Peyer's patch (tissue), 4 donors: ENCODE measurements around the gene METTL14. TPM values are rescaled to one million over a fixed set of nuclear protein-coding genes. Genes with fewer than 3 reads are reported as not detected.
A peak's percentile ranks its signal among the peaks of the same experiment; 100 is the strongest.

Experiments
- DNase-seq, 3 donors: peaks; one replicate each; pipeline ENCODE4 v3.0.0-alpha.2; 2017 to 2019
- H3K27ac ChIP-seq, 4 donors: fragments of 200-600 bp; sonication (generic); one replicate each; pipeline ENCODE4 v1.5.1; 2016 to 2019
- H3K27me3 ChIP-seq, 2 donors: fragments of 200-600 bp; sonication (generic); one replicate each; pipeline ENCODE4 v1.5.1; 2019
- H3K36me3 ChIP-seq, 3 donors: fragments of 200-600 bp; sonication (generic); one replicate each; pipeline ENCODE4 v1.5.1; 2016 to 2019
- H3K4me1 ChIP-seq, 4 donors: fragments of 200-600 bp; sonication (generic); one replicate each; pipeline ENCODE4 v1.5.1; 2016 to 2019
- H3K4me3 ChIP-seq, 4 donors: fragments of 200-600 bp; sonication (generic); 1 replicate in 3 of 4; 2 replicates in 1 of 4; pipeline ENCODE4 v1.5.1; 2016 to 2019; ENCODE audit warnings: mild to moderate bottlenecking in 1 of 4
- H3K9me3 ChIP-seq, 4 donors: fragments of 200-600 bp; sonication (generic); one replicate each; pipeline ENCODE4 v1.5.1; 2016 to 2019; ENCODE audit warnings: mild to moderate bottlenecking in 1 of 4
- CTCF ChIP-seq, 6 experiments: fragments of 450-650 bp in 4 of 6; fragments of 200-600 bp in 2 of 6; sonication (generic) in 1 of 6; IDR thresholded peaks; one replicate each; pipeline ENCODE4 v1.5.1; 2017 to 2019; ENCODE audit warnings: antibody characterized with exemption in 6 of 6, mild to moderate bottlenecking in 3 of 6, moderate library complexity in 1 of 6
- POLR2A ChIP-seq, 2 donors: fragments of 450-650 bp; IDR thresholded peaks; one replicate each; pipeline ENCODE4 v1.5.1; 2017; ENCODE audit warnings: antibody characterized with exemption in 2 of 2, mild to moderate bottlenecking in 2 of 2, moderate library complexity in 2 of 2
- total RNA-seq, 4 donors: library from RNA; depleted of rRNA; stranded (reverse); fragments of >200 nt; gene quantifications; one replicate each; pipeline ENCODE4 v1.1.0, GENCODE V29; 2016

The METTL14 gene
- total RNA-seq, 4 donors from 2014 or later: 9.9 to 40.5 (median 36.8) TPM

DNA sequence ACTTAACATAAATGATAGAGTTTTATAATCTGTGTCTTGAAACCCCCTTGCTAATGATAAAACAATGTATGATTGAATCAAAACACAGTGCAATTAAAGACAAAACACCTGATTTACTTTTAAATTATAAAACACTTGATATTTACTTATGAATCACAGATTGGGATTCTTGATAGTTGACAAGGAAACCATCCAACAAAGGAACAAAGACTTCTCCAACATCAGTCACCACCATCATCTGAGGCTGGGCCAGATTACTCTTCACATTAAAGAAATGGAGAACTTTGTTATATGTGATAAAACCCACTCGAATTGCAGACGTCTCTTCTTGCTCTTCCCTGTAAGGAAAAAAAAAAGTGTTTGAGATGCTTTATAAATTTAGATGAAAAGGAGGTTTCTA is 67.4 kb downstream of the METTL14 start:
- TF ChIP-seq CTCF (IDR thresholded peaks at IDR 0.05): no peak
- no peak for TF ChIP-seq POLR2A (IDR thresholded peaks at IDR 0.05)
- H3K4me1 ChIP-seq: no peaks in the 10 kb centered on the region
- no peaks in the 10 kb centered on the region for H3K27me3 ChIP-seq
- H3K36me3 ChIP-seq: peaks cover 0 to 29% (median 0%) of the 10 kb centered on the region in 3 donors
- no peak for DNase-seq
- no peak overlapping the region for H3K27ac ChIP-seq
- H3K9me3 ChIP-seq: no peaks in the 10 kb centered on the region
- no peak overlapping the region for H3K4me3 ChIP-seq

DNA sequence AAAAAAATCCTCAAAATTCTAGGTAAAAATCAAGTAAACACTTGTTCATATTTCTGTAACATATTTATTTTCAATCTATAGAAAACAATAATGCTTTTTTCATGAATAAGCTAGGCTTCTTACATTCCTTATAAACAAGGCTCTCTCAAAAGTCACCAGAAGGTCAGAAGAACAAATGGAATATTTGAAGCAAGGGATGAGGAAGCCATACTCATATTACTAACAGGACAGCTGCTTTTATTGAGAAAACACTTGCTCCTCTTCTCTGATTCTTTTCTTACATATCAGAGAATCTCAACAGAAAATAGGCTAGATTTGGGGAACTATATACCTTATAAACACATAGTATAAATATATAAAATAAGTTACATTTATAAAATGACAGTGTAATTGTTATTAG is 67.9 kb downstream of the METTL14 start:
- Histone ChIP-seq H3K9me3 (no peaks in the 10 kb centered on the region), H3K27ac (peak overlapping the region in 1 of 4 donors; percentile 49), H3K4me3 (no peak overlapping the region), H3K36me3 (peaks cover 0 to 29% (median 0%) of the 10 kb centered on the region in 3 donors), H3K27me3 (no peaks in the 10 kb centered on the region), H3K4me1 (no peaks in the 10 kb centered on the region)
- DNase-seq: no peak
- TF ChIP-seq CTCF (IDR thresholded peaks at IDR 0.05): no peak
- no peak for TF ChIP-seq POLR2A (IDR thresholded peaks at IDR 0.05)

GRCh38 chr4:118753685-118754084 is 68.5 kb downstream of the METTL14 start:
- Histone ChIP-seq H3K36me3 (peaks cover 0 to 29% (median 0%) of the 10 kb centered on the region in 3 donors), H3K4me3 (no peak overlapping the region), H3K4me1 (no peaks in the 10 kb centered on the region), H3K9me3 (no peaks in the 10 kb centered on the region), H3K27me3 (no peaks in the 10 kb centered on the region), H3K27ac (peak overlapping the region in 2 of 4 donors; percentile 26 to 49)
- DNase-seq: no peak
- TF ChIP-seq POLR2A (IDR thresholded peaks at IDR 0.05): no peak
- no peak for TF ChIP-seq CTCF (IDR thresholded peaks at IDR 0.05)

DNA sequence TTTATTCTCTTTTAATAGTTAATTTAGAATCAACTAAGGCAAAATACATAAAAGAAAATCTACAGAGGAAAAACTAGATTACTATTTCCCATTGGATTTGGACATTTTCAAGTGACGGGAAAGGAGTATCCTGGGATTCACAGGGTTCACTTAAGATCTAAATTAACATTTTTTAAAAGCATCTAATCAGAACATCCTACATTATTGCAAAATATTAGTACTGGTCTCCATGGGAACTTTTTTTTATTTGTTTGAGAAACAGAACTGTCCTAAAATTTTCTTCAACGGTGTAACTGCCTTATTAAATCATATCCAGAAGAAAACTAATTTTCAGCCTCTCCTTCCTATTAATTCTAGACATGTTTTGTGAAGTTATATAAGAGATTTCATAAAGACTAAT is 69.7 kb downstream of the METTL14 start:
- Histone ChIP-seq H3K4me1 (no peaks in the 10 kb centered on the region), H3K27ac (peak overlapping the region in 2 of 4 donors; percentile 26 to 49), H3K9me3 (no peaks in the 10 kb centered on the region), H3K27me3 (no peaks in the 10 kb centered on the region), H3K36me3 (peaks cover 0 to 29% (median 0%) of the 10 kb centered on the region in 3 donors), H3K4me3 (no peak overlapping the region)
- DNase-seq: no peak
- TF ChIP-seq CTCF (IDR thresholded peaks at IDR 0.05): no peak
- no peak for TF ChIP-seq POLR2A (IDR thresholded peaks at IDR 0.05)

- Histone ChIP-seq H3K27ac (peak overlapping the region in 2 of 4 donors; percentile 40 to 49), H3K9me3 (no peaks in the 10 kb centered on the region), H3K27me3 (no peaks in the 10 kb centered on the region), H3K4me1 (no peaks in the 10 kb centered on the region), H3K36me3 (peaks cover 0 to 27% (median 0%) of the 10 kb centered on the region in 3 donors), H3K4me3 (no peak overlapping the region)
- DNase-seq: no peak
- TF ChIP-seq POLR2A (IDR thresholded peaks at IDR 0.05) (no peak), CTCF (IDR thresholded peaks at IDR 0.05) (no peak)
These were observed 70.4 kb downstream of the METTL14 start for GRCh38 chr4:118755438-118756226.
